Activated effector memory CD4-positive, alpha-beta T cell treated with Interleukin-2 at 50 U/mL for 16 hours (primary cell): ENCODE measurements around the gene NTN4.
"Not testable (repeated sequence)": the region's sequence is repeated elsewhere in the genome, so short reads cannot be mapped to it uniquely, and the experiment has no call there.

Source experiments
- DNase-seq: peaks from one replicate; pipeline ENCODE4 v3.0.0-alpha.2; 2020

NTN4 gene

GRCh38 chr12:95648990-95649791 lies 141.4 kb downstream of the NTN4 start:
- no peak for DNase-seq

DNA sequence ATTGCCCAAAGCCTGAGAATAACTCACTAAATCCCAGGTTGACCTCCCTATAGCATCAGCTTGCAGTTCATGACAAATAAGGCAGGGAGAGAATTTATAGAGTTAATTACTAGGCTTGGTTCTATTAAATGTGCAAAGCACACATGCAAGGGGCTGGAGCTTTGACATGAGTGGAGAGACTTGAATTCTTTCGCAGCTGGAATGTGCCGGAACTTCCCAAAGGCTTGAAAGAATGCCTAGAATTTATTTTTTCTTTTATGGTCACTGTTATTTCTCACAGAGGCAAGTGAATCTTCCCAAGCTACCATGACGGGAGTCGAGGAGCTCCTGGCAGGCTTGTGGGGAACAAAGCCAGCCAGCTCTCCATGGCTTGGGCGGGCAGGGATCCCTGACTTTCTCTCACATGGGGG lies 143.8 kb downstream of the NTN4 start:
- DNase-seq = no peak

DNA sequence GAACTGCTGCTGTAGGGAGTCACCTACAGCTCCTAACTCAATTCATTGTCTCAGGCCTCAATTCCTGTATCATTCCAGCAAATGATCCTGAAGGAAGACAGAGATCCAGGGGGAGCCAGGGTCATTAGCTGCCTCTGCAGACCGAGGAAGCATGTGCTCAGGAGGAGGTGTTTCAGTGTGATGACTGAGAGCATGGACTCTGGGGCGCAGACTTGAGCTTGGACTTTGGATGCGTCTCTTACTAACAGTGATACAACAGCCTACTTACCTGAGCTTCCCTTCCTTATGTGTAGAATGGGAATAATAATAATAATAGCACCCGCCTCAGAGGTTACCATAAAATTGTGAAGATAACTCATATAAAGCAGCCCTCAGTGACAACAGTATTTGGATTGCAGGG lies 147.3 kb downstream of the NTN4 start:
- no peak for DNase-seq

GRCh38 chr12:95642583-95642982 lies 148.0 kb downstream of the NTN4 start:
- DNase-seq = no peak

DNA sequence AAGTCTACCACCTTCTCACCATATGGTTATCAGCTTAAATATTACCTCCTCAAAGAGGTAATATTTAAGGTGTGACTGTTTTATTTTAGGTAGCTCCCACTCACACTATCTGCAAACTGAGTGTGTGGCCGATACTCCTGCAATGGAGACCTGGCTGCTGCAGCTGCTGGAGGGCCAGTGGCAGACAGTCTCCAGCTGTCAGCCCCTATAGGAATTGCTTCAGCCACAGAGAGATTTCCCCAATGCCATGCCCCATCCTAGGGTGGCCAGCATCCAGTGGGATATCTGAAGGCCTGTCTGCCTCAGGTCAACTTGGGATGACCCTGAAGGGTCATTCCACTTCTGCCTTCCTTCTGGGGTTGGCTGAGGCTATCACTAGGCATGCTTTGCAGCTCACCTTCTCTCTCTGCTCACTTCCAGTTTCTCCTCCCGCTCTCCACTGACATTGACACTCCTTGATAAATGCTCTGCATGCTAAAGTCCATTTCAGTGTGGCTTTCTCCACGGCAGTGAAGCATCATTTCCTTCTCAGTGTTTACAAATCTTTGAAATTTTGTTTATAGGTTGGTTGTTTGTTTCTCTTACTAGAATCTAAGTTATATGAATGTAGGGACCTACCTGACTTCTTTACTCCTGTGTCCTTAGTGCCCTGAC lies 149.1 kb downstream of the NTN4 start:
- no peak for DNase-seq

- DNase-seq = no peak
Measured at GRCh38 chr12:95640516-95640915, 150.0 kb downstream of the NTN4 start.

DNA sequence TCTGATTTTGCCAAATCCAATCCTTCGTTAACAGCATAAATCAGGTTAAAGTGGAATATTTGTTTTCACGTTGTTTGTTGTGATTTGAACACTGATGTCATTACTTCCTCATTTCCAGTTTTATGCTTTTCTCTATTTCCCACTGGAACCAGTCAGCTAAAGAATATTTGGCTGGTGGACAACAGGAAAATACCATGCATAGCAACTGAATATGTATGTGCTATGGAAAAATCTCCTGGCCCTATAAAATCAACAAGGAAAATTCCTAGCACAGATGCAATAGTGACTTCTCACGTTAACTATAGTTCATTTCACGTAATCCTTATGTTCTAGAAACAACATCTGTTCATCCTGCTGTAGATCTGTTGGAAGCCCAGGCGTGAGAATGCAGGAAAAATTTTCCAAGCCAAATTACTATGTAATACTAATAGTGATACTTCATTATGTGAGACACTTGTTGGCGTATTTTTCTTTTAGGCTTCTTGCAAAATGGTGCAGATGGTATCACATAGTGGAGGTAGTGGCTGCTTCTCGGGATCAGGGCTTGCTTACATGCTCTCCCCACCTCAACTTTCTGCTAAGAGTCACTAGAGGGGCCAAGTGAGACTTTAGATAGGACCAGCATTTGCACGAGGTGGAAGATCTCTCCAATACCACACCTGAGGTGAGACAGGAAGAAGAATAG lies 153.0 kb downstream of the NTN4 start:
- DNase-seq = no peak

DNA sequence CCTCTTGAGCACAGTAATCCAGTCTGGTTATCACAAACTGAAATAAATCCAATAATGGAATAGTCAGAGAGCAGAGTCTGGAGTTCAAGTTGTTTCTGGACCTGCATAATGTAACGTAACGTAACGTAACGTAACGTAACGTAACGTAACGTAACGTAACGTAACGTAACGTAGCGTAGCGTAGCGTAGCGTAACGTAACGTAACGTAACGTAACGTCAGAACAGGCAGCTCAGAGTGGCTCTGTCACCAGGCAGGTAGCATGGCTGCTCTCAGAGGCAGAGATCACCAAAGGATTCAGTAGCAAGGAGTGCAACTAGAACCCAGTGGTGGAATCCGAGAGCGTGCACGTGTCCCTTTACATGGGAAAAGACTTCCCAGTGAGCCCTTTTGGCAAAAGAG lies 153.6 kb downstream of the NTN4 start:
- DNase-seq = no peak

DNA sequence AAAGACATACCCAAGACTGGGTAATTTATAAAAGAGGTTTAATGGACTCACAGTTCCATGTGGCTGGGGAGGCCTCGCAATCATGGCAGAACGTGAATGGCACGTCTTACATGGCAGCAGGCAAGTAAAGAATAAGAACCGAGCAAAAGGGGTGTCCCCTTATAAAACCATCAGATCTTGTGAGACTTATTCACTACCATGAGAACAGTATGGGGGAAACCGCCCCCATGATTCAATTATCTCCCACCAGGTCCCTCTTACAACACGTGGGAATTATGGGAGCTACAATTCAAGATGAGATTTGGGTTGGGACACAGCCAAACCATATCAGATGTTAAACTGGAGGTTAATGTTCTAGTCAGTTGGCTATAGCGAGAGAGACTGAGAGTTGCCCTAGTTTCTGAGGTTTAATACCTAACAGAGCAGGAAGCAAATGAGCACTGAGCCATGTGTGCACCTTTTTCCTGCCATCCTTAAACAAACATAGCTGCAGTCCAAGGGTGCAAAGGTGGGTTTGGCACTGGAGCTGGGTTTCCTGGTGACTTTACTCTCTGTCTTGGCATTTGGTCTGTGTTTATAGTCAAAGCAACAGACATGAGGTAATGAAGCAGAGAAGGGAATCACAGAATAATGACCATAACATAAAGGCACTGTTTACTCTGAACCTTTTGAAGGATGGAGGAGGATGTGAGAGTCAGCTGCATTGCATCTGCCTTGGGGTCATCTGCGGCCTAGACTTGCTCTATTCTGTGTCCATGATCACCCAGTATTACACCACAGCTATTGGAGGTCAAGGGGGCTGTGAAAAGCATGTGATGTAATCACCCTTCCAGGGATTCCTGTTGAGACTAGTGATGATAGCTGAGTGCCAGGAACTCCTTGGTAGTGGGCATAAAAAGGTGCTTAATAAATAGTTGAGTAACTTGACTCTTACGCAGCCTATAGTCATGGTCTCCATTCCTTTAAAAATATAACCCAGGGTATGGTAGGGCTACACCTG lies 155.6 kb downstream of the NTN4 start:
- DNase-seq = no peak

GRCh38 chr12:95633732-95634465 lies 156.7 kb downstream of the NTN4 start:
- no peak for DNase-seq

DNA sequence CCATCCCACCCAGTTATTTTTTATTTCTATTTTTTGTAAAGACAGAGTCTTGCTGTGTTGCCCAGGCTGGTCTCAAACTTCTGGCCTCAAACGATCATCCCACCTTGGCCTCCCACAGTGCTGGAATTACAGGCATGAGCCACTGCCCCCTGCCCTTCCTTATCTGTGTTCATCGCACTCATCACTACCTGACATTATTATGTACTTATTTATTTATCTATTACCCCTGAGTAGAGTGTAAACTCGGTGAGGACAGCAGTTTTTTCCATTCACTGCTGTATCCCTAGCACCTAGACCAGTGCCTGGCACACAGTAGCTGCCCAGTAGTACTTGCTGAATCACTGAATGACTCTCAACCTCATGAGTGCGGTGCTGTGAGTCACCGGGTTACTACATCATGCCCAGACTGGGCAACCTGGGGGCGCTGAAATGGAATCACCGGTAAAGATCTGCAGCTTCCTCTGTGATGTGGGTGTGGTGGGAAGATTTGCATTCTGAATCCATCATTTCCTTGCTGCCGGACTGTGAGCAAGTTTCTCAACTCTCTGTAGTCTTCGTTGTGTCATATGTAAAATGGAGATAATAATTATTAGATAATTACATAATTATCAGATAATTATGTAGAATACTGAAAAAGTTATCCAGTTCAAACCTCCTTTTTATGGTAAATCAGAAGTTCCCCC lies 157.4 kb downstream of the NTN4 start:
- DNase-seq = no peak

DNA sequence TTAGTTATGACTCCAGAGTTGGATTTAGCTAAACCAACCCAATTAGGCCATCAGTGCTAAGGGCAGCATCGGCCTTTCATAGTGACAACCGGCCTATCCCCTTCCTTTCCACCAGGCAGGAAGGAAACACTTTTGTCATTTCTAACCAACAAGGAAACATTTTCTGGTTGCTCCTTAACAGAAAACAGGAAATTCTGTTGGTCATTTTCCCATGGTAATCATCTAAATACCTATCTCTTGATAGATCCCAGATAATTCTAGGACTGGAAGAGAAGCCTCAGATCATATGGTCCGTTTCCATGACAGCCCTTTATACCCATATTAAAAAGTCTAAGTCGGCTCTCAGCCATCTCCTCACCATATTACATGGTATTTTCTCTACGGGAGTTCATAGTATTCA lies 160.1 kb downstream of the NTN4 start:
- DNase-seq = no peak

- DNase-seq = no peak
Measured at GRCh38 chr12:95629392-95629791, 161.2 kb downstream of the NTN4 start.

- DNase-seq = no peak
Measured at GRCh38 chr12:95626854-95627253, 163.7 kb downstream of the NTN4 start.

DNA sequence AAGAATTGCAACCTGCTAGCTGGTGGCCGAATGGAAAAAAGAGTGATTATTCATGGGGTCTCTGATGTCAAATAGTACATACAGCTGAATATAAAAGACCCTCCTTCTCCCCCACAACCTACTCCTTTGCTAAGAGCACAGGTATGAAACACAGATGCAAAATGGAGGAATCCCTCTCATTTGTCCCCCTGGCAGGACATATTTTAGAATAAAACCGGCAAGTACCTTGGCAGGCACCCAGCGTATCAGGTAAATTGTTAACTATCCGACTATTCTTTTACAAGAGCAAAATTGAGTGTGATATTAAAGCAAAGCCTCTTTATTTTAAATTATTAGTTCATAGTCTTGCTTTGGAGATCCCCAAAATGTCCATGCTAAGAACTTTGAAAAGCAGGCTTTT lies 165.6 kb downstream of the NTN4 start:
- no peak for DNase-seq

GRCh38 chr12:95624589-95624988 lies 166.0 kb downstream of the NTN4 start:
- no peak for DNase-seq

DNA sequence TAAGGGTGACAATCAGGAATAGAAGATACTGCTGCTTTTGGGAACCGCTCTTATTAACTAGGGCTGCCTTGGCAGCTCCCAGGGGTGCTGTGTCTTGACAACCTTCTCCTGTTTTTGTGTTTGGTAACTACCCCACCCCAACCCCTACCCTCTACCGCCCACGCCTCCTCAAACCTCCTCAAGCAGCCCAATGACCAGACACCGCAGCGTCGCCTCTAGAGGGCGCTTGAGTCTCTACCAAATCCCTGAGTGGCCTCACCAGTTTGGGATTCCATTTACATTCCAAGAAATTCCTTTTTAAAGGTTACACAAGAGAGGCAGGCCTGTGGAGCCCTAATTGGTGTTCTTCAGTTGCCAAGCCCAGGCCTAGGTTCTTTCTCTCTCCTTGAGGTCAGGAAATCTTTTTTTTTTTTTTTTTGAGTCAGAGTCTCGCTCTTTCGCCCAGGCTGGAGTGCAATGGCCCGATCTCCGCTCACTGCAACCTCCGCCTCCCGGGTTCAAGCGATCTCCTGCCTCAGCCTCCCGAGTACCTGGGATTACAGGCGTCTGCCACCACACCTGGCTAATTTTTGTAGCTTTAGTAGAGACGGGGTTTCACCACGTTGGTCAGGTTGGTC lies 166.9 kb downstream of the NTN4 start:
- peak; percentile 5 for DNase-seq

- DNase-seq = no peak
Measured at GRCh38 chr12:95622879-95623278, 167.7 kb downstream of the NTN4 start.

DNA sequence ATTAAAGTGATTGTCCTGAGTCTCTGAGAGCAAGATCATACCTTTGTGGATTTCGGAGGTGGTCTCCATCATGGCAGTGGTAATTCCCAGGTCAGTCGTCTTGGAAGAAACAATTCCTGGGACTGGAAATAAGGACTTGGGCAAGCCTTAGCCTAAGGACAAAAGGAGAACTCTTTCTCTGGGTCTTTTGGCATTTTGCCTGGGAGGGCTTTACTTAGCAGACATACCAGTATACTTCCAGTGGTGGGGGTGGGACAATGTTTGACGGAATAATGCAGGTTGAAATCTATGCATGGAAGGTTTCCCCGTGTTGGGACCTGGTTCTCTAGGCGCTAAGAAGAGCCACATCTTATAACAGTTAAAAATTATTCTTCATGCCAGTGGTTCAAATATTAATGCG lies 168.8 kb downstream of the NTN4 start:
- no peak for DNase-seq

DNA sequence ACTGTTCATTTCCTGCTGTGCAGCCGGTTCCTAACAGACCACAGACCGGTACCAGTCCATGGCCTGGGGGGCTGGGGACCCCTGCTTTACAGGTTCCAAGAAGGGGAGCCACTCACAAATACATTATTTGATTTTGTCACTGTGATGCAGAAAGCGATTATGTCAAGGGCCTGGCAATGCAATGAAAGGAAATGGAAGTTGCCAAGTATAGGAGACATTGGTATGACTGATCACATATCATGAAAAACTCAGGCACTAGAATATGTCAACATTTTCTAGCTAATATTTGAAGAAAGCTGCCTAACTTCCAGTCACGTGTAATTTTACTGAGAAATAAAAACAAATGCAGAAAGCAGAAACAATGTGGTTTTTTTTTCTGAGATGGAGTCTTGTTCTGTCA lies 170.4 kb downstream of the NTN4 start:
- DNase-seq = no peak

- DNase-seq = not testable (repeated sequence)
Measured at GRCh38 chr12:95616470-95616869, 174.1 kb downstream of the NTN4 start.
